Measurements from ENCODE around the gene YKT6.
"Not testable (repeated sequence)": the region's sequence is repeated elsewhere in the genome, so short reads cannot be mapped to it uniquely, and the experiment has no call there.

YKT6 gene

DNA sequence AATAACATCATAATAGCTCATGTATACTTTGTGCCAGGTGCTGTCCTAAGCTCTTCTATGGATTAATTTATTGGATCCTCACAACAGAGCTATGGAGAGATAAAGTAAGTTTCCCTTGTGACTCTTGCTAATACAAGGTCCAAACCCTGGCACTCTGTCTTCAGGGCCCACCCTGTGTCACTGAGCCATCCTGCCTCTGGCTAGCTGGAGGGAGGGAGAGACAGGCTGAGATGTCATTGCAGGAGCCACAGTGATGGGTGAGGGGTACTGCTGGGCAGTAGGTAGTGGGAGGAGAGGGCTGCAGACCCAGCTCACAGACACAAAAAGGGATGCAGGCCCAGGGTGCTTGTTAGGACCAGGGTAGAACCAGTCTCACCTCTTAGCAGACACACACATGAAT is 28.4 kb upstream of the YKT6 start:
- no peak for DNase-seq (ENCODE audit: low read depth)

DNA sequence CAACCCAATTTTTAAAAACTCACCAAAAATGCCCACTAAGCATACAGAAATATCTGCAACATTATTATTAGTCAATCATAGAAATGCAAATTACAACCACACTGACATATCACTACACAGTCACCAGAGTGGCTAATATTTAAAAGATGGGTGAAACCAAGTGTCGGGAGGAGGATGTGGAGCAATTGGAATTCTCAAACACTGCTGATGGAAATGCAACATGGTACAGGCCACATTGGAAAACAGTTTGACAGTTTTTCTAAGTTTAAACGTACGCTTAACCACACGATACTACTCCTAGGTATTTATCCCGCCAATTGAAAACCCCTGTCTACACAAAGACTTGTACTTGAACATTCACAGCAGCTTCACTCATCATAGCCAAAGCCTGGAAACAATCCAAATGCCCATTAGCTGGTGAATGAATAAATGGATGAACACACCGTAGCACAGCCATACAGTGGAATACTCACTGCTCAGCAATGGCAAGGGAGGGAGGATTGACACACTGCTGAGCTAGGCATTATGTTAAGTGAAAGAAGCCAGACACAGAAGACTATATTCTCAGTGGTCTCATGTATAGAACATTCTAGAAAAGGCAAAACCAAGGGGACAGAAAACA is 27.9 kb upstream of the YKT6 start:
- no peak for DNase-seq (ENCODE audit: low read depth)

DNA sequence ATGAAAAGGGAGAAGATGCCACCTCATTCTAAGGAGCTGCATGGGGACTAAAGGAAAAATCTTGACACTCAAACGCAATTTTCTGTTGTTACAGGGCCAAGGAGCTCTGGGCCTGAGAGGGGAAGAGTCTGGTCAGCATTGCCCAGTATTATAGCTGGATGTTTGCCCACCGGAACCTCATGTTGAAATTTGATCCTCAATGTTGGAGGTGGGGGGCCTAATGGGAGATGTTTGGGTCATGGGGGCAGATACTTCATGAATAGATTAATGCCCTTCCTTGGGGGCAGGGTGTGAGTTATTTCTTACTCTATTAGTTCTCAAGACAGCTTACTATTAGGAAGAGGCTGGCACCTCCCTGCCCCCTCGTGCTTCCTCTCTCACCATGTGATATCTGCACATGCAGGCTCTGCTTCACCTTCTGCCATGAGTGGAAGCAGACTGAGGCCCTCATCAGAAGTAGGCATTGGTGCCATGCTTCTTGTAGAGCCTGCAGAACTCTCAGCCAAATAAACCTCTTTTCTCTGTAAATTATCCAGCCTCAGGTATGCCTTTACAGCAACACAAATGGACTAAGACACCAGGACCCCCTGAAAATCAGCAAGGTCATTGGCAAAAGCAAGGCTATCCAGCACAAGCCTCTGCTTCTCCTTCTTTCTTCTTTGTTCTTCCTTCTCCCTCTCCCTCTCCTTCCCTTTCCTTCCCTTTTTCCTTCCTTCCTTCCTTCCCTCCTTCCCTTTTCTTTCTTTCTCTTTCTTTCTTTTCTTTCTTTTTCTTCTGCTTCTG is 26.7 kb upstream of the YKT6 start:
- no peak for DNase-seq (ENCODE audit: low read depth)

DNA sequence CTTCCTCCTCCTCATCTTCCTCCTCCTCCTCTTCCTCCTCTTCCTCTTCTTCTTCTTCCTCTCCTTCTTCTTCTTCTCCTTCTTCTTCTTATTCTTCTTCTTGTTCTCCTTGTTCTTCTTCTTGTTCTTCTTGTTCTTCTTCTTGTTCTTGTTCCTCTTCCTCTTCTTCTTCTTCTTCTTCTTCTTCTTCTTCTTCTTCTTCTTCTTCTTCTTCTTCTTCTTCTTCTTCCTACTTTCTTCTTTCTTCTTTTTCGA is 26.2 kb upstream of the YKT6 start:
- not testable (repeated sequence) for DNase-seq (ENCODE audit: low read depth)

DNA sequence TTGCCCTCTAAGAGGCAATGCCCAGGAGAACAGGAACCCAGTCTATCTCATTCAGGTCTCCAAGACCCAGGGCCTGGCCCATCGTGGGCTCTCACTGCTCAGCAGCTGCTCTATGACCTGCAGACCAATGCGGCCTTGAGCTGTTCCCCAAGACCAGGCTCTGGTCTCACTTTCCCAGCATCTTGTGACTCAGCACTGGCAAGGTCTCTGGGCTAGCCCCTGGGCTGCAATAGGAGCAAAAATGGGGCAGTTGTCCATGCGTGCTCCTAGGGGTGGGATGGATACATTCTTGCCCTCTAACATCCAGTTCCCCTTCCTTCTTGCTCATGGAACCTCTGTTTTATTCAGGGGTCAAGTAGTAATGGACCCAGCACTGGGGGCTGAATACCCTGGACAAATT is 25.0 kb upstream of the YKT6 start:
- DNase-seq (ENCODE audit: low read depth) = no peak

DNA sequence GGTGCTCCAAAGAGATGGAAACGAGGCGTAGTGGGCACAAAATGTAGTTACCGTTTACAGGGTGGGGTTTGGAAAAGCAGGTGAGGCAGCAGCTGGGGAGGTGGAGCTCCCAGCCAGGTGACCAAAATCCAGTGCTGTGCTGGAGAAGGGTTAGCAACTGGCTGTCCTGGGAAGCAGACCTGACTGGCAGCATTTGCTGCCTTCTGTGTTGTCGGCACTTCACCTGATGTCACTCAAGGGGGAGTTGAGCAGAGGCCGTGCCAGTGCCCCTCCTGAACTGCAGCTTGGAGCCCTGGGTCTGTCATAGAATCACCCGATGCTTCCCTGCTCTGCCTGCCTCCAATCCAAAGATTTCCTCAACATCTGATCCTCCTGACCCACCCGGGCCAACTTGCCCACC is 24.3 kb upstream of the YKT6 start:
- DNase-seq (ENCODE audit: low read depth) = no peak

DNA sequence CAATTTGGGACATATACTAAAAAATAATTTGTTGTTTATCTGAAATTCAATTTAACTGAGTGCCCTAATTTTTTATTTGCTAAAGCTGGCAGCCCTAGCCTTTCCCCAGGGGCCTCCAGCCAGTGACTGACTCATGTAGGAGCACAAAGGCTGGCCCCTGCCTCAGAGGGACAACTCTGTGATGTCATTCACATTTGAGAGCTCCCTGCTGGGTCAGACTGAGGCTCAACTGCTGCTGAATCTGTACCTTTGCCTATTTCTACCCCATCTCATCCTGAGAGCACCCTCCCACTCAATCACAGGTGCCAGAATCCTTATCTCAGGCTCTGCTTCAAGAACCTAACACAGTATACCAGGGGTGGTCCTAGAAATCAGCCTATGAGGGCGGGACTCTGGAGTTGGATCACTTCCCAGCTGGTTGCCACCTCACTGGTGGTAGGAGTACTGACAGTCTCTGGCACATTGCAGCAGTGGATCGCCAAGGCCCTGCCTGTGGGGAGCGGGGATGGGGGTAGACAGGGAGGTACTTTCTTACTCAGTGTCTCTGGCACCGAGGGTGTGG is 23.1 kb upstream of the YKT6 start:
- DNase-seq (ENCODE audit: low read depth) = no peak

DNA sequence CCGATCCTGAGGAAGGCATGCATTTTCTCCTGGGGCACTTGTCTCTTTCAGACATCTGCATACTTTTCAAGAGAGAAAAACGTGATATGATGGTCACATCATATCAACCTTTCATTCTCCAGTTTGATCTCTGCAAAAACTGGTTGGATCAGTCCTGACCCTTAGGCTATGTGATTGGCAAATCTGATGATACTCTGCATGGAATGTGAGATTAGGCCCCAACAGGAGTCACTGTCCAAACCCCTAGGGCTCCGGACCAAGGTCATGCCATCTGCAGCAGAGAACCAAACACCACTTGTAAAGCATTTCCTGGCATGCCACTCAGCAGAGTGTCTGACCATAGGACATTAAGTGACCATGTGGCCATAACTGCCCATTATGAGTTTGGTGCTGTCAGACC is 20.1 kb upstream of the YKT6 start:
- no peak for DNase-seq (ENCODE audit: low read depth)

DNA sequence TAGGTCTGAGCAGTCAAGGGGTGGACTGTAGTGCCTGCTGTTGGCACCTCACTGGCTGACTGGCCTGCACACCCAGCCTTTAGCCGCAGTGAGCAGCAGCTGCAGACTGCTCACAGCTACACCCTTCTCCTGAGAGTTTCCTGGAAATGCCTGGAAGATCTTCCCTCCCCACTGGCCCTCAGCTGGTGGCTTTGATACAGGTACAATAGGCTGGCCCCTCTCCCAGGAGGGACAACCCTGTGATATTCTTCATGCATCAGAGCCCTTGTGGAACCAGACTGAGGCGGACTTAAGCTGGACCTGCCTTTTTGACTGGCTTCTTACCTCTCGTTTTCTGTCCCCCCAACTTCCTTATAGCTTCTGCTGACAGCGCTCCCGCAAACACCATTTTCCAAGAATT is 18.0 kb upstream of the YKT6 start:
- no peak for DNase-seq (ENCODE audit: low read depth)

DNA sequence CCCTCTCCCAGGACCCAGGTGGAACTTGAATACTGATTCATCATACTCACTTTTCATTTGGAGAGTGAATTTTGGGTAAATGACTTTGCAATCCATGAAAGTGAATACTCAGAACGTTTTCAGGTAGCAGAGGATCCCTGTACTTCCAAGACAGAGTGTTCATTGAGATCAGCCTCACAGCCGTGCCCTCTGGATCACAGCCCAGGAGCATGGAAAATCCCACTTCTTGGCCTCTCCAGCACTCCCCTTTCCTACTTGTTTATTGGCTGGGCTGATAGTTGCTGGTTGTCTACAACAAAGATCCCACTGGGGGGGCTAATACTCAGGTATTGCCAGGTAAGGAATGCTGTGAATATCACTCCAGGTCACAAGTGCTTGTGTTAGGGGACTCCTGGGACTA is 17.4 kb upstream of the YKT6 start:
- DNase-seq (ENCODE audit: low read depth) = no peak

DNA sequence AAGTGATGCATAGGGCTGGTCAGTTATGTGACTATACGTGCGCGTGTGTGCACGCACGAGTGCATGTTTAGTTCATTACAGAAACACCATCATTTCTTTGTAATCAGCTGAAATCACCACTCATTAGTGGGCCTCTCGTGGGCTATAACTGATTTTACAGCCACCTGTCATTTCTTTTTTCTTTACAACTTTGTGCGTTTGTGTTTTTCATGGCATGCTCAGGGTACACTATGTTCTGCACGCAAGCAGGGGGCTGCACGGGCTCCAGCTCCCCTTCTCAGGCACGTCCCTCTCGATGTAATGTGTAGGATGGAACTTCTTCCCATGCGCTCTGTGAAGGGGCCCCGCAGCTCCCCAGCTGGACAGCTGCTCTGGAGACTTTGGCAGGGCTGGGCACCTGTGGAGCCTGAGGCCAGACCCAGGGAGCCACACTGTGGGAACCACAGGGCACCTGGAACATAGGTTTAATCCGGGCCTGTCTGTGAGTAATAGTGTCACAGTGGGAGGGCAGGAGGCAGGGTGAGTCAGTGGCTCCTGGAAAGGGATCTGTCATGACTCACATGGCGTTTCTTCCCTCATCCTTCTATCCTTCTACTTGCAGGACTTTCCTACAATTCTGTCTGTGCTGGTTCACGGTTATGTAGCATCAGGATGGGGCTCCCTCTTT is 16.4 kb upstream of the YKT6 start:
- DNase-seq (ENCODE audit: low read depth) = no peak

DNA sequence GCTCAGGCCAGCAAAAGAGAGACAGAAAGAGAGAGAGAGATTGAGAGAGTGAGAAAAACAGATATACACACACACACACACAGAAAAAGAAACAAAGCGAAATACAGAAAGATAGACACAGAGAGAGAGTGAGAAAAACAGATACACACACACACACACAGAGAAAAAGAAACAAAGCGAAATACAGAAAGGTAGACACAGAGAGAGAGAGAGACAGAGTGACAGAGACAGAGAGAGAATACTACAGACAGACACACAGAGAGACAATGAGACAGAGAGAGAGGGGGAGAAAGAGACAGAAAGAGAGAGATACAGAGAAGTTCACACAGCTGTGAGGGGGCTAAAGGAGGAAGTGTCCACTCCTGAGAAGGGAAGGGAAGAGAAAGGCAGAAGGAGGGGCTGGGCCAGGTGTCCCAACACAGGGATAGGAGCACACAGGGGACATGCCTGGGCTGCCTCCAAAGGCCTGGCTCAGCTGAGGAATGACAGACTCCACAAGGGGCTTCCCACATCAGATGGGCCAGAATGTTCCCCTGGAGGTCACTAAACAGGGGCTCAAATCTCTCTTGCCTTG is 15.8 kb upstream of the YKT6 start:
- DNase-seq (ENCODE audit: low read depth) = no peak

DNA sequence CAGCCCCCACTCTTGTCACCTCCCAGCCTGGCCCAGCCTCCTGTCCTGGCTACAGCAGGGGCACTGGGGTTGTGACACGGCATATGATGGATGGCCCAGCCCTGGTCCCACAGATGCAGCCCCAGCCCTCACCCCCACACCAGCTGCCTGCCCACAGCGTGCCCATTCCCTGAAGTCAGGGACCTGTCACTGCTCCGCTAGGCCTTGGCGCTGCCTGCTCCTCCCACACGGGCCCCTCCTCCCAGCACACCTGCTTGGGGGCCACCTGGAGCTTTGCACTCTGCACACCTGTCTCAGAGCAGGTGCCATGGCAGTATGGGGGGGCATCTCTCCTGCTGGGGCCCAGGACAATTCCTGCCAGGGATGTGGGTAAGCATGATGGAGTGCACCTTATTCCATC is 15.0 kb upstream of the YKT6 start:
- no peak for DNase-seq (ENCODE audit: low read depth)

DNA sequence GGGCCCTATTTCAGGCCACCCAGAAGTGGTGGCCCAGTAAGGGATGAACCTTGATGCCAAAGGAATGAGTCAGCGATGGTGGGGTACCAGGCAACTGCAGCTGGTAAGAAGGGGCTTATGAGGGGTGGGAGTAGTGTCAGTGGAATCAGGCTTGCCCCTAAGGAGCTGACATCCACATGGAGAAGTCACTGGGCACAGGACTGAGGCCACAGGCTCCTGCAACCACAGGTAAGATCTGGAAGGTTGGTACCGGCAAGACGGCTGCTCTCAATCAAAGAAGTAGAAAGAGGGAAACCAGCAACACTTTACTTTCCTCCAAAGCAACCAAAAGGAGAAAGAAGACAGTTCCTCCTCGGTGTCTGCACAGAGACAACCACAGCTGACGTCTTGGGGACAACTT is 14.0 kb upstream of the YKT6 start:
- DNase-seq (ENCODE audit: low read depth) = no peak

DNA sequence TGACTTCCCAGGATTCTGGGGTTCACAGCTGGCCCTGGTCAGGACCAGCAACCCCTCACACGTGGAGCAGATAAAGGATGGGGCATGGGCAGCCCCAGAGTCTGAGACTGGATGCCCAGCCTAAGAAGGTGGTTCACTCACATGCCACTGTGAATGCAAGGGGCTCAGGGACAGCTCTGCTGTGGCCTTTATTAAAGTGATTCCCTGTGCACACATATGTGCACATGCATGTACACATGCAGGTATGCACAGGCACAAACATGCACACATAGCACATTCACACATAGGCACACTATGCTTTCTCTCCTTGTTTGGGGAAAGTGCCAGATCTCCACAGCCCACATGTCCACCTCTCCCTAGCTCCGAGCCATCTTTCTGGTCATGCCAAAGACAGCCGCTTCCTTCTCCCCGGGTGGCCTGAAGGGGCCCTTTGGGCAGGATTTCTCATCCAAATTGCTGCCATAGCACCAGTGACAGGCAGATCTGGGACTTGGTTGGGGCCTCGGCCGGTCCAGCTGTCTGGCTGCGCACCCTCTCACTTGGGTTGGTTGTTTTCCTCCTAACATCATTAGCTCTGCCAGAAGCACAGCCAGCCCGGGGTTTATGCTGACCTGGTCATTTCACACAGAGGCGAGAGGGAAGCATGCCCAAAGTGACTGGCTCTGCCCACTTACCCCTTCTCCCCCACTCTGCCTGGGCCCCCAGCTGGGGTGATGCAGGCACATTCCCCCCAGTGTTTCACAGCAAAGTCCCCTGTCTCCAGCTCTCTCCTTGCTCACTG is 13.0 kb upstream of the YKT6 start:
- no peak for DNase-seq (ENCODE audit: low read depth)

DNA sequence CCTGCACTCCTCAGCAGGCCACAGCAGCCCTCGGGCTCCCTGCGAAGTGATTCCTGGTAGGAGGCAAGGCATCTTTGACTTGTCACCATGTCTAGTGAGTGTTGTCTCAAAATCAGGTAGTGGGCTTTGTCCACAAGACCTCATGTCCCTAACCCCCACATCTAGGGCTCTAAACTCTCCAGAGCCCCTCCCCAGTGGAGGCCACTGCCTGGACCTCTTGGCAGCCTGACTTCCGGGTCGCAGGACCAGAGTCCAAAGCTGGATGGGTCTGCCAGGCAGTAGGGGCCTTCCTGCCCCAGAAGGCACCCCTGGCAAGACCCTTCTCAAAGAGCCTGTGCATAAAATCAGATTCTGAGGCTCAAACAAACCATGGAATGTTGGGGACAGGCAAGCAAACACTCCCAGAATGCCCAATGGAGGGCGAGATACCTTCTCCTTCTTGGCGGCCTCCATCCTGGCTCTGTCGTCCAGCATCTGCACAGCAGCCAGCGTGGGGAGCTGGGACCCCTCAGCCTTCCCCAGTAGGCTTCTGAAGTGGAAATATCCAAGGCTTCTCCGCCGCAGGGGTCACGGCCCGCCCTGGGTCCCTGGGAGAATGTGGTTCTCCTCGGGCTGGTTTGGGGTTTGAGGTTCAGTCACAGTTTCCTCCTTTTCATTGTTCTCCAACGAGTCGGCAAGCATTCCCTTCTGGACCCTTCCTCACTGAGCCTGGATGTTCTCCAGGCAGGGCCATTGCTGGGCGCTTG is 12.1 kb upstream of the YKT6 start:
- DNase-seq (ENCODE audit: low read depth) = no peak

DNA sequence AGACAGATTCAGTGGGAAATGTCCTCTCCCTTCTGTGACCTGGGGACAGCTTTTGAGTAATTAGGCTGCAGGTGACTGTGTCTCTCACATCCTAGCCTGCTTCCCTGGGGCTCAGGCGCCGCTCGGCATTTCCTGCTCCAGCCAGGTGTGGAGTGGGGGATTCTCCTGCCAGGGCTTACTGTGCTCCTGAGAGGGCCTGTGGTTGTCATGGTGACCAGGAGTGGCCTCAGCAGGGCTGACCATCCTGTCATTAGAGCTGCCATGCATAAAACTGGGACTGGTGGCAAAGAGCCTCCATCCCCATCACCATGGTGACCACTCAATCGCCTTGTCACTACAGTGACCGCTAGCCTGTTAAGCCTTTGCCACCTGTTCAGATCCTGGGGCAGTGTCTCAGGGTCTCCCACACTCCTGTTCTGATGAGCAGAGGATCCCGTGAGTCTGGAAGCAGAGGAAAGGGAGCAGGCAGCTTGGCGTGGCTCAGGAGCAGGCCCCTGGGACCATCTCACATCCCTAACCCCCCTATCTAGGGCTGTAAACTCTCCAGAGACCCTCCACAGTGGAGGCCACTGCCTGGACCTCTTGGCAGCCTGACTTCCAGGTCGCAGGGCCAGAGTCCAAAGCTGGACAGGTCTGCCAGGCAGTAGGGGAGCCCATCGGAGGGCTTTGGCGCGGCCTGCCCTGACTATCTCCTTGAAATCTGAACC is 11.3 kb upstream of the YKT6 start, which contains the start of gene GCK:
TSS of gene GCK (minus strand) at position 154 of the 707 bp plus-strand sequence. CDS start 486 bp downstream, outside the sequence.
- no peak for DNase-seq (ENCODE audit: low read depth)

DNA sequence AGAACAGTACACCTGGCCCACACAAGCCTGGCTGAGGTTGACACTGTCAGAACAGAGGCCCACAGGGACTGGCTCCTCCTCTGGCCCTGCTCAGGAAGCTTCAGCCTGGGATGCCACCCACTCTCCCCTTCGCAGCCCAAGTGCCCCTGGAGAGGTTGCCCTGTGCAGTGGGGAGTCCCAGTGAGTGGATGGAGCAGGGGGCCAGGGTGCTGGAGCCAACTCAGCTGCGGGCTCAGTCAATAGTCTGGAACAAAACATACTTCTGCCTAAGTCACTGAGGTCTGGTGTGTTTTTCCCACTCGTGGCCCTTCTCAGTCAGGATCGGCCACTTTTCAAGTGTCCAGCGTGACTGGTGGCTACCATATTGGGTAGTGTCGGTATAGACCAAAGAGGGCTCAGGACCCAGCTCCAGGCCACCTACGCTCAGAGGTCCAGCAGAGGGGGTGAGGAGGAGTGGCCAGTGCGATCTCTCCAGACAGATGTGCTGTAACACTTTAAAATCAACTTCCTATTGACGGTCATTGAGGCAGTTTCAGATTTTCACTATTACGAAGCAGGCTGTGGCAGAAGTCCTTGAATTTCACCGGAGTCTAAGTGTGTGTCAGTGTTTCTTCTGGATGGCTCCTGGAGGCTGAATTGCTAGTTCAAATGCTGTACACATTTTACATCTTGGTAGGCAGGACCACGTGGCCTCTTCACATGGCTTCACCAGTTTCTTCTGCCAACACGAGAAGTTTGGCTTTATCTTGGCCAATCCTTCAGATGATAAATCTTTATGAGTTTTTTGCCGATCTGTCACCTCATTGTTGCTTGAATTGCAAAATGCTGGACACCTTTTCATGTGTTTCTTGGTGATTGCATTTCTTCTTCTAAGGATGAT is 10.5 kb upstream of the YKT6 start:
- DNase-seq (ENCODE audit: low read depth) = no peak

DNA sequence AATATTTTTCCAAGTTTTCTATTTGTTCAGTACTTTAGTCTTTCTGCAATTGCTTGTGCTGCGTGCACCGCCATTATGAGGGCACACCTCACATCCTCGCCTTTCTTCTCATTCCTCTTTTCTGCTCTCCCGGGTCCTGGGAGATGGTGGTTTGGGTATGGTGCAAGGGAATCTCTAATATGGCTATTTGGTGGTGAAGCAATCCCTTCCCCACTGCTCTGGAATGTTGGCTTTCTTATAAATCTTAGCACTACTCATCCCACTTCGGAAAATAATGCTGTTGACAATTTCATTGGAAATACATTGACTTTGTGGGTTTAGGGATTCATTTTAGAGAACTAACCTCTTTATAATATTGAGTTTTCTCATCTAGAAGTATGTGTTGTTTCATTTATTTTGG is 9.6 kb upstream of the YKT6 start:
- no peak for DNase-seq (ENCODE audit: low read depth)
